RWPE1 (cell line): ENCODE data around the gene CSF3R.

Source experiments
- CTCF ChIA-PET: fragments of 350-600 bp; sonication (Branson Sonifier 250); formaldehyde crosslinking; extraction: SDS; loops from one replicate; lab custom pipeline; 2021; lab: Yijun Ruan, JAX
- POLR2A ChIA-PET: fragments of 400-600 bp; formaldehyde crosslinking; extraction: SDS; loops from one replicate; lab custom pipeline; 2020; ENCODE audit warnings: antibody characterized with exemption; ENCODE audit not compliant: low non-redundant PET; lab: Yijun Ruan, JAX
- DNase-seq: peaks from one replicate; pipeline ENCODE4 v3.0.0; 2012; ENCODE audit warnings: low spot score
- H3K27ac ChIP-seq: fragments of 450-650 bp; 2 replicates; pipeline ENCODE4 v1.5.1; 2017
- CTCF ChIP-seq: fragments of 450-650 bp; conservative IDR thresholded peaks from 2 replicates; pipeline ENCODE4 v1.5.1; 2017; ENCODE audit warnings: low read depth, mild to moderate bottlenecking

Gene CSF3R

GRCh38 chr1:36525166-36525565 lies 42.5 kb upstream of the CSF3R start:
- POLR2A ChIA-PET, result no interaction called here
- H3K27ac ChIP-seq, result no peak overlapping the region
- DNase-seq, result no peak
- no peak for TF ChIP-seq CTCF
- CTCF ChIA-PET, result no interaction called here

- TF ChIP-seq CTCF, result no peak
- CTCF ChIA-PET, result no interaction called here
- POLR2A ChIA-PET, result no interaction called here
- no peak overlapping the region for H3K27ac ChIP-seq
- no peak for DNase-seq
These were observed 41.8 kb upstream of the CSF3R start for GRCh38 chr1:36524359-36525062.

GRCh38 chr1:36523850-36524249 lies 41.1 kb upstream of the CSF3R start:
- ChIA-PET CTCF (no interaction called here), POLR2A (no interaction called here)
- no peak for TF ChIP-seq CTCF
- DNase-seq, result no peak
- H3K27ac ChIP-seq, result no peak overlapping the region

- DNase-seq, result no peak
- no peak overlapping the region for H3K27ac ChIP-seq
- ChIA-PET POLR2A (no interaction called here), CTCF (no interaction called here)
- no peak for TF ChIP-seq CTCF
These were observed 40.5 kb upstream of the CSF3R start for GRCh38 chr1:36523230-36523495.

- POLR2A ChIA-PET, result no interaction called here
- DNase-seq, result no peak
- CTCF ChIA-PET, result no interaction called here
- H3K27ac ChIP-seq, result no peak overlapping the region
- TF ChIP-seq CTCF, result no peak
These were observed 39.9 kb upstream of the CSF3R start for GRCh38 chr1:36522461-36523229.

- H3K27ac ChIP-seq, result no peak overlapping the region
- ChIA-PET CTCF (no interaction called here), POLR2A (no interaction called here)
- no peak for DNase-seq
- no peak for TF ChIP-seq CTCF
These were observed 39.3 kb upstream of the CSF3R start for GRCh38 chr1:36522021-36522420.
